DND-41 (cell line): ENCODE measurements around the gene CC2D2B.
A peak's percentile ranks its signal among the peaks of the same experiment; 100 is the strongest.

Experiments used
- ATAC-seq: fragments of 200-7000 bp; cut with Tn5 transposase; 3 replicates; pipeline ENCODE4 v1.9.1; 2021; ENCODE audit warnings: low read depth; ENCODE audit not compliant: insufficient read depth
- DNase-seq: peaks from one replicate; pipeline ENCODE4 v3.0.0-alpha.2; 2020
- H2AFZ ChIP-seq: 2 replicates; pipeline ENCODE4 v1.6.0; 2012; ENCODE audit warnings: low read depth, low read length
- H3K27ac ChIP-seq: 2 replicates; pipeline ENCODE4 v1.5.1; 2012; ENCODE audit warnings: low read length, inconsistent platforms
- H3K27me3 ChIP-seq: fragments of 200-600 bp; sonication (generic); 2 replicates; pipeline ENCODE4 v1.6.0; 2012; ENCODE audit warnings: low read length, mild to moderate bottlenecking, inconsistent platforms; ENCODE audit not compliant: insufficient read depth, poor library complexity
- H3K36me3 ChIP-seq: 2 replicates; pipeline ENCODE4 v1.5.1; 2012; ENCODE audit warnings: low read length, inconsistent platforms; ENCODE audit not compliant: insufficient read depth
- H3K4me1 ChIP-seq: 2 replicates; pipeline ENCODE4 v1.5.1; 2012; ENCODE audit warnings: mild to moderate bottlenecking, low read length; ENCODE audit not compliant: insufficient read depth
- H3K4me2 ChIP-seq: 2 replicates; pipeline ENCODE4 v1.6.0; 2012; ENCODE audit warnings: mild to moderate bottlenecking, moderate library complexity, low read length, inconsistent platforms; ENCODE audit not compliant: insufficient read depth
- H3K4me3 ChIP-seq, 2 experiments: fragments of 200-600 bp in 1 of 2; shearing (Covaris generic) in 1 of 2; 2 replicates each; pipeline ENCODE4 v1.5.1; 2012 to 2016; ENCODE audit warnings: inconsistent platforms in 2 of 2, low read length in 2 of 2, mild to moderate bottlenecking in 2 of 2, low read depth in 1 of 2, moderate library complexity in 1 of 2
- H3K79me2 ChIP-seq: 2 replicates; pipeline ENCODE4 v1.6.0; 2012; ENCODE audit warnings: low read length, inconsistent platforms; ENCODE audit not compliant: insufficient read depth
- H3K9ac ChIP-seq: 2 replicates; pipeline ENCODE4 v1.6.0; 2012; ENCODE audit warnings: low read depth, mild to moderate bottlenecking, inconsistent platforms, low read length, moderate library complexity
- H3K9me3 ChIP-seq: 2 replicates; pipeline ENCODE4 v1.5.1; 2012; ENCODE audit warnings: low read length, moderate library complexity, mild to moderate bottlenecking, inconsistent platforms; ENCODE audit not compliant: insufficient read depth, severe bottlenecking
- H4K20me1 ChIP-seq: 2 replicates; pipeline ENCODE4 v1.6.0; 2012; ENCODE audit warnings: low read length; ENCODE audit not compliant: insufficient read depth
- CTCF ChIP-seq: IDR thresholded peaks from 2 replicates; pipeline ENCODE4 v1.5.1; 2012; ENCODE audit warnings: borderline replicate concordance, low read length, moderate library complexity, mild to moderate bottlenecking; ENCODE audit not compliant: poor library complexity, severe bottlenecking; ENCODE audit errors: extremely low read depth
- EZH2 ChIP-seq: IDR thresholded peaks from 3 replicates; pipeline ENCODE4 v1.6.1; 2012; ENCODE audit warnings: borderline replicate concordance, low read depth, mild to moderate bottlenecking, moderate library complexity, low read length, inconsistent platforms; ENCODE audit not compliant: severe bottlenecking

The CC2D2B gene

GRCh38 chr10:95907456-95908253, at the start of gene CC2D2B:
Gene CC2D2B, plus strand, starts transcription at chr10:95907975. Its CDS starts 3,349 bp downstream, at chr10:95911324.
- Histone ChIP-seq H3K9ac (peak within 1 kb of the TSS; percentile 62), H3K79me2 (no peaks in the 10 kb centered on the region), H3K27me3 (peaks cover 19% of the 10 kb centered on the region), H3K27ac (peak within 1 kb of the TSS; percentile 45), H3K4me1 (peaks cover 20% of the 10 kb centered on the region), H3K4me3 (peak within 1 kb of the TSS; percentile 26 to 69; a peak in 3 of 4 replicates), H3K36me3 (peaks cover 7% of the 10 kb centered on the region; the same call in 1 of the 2 replicates), H3K4me2 (peak within 1 kb of the TSS; percentile 84), H4K20me1 (no peaks in the 10 kb centered on the region), H2AFZ (peak within 1 kb of the TSS; percentile 84), H3K9me3 (no peaks in the 10 kb centered on the region)
- DNase-seq, result peak; percentile 64
- peak; percentile 85 for ATAC-seq
- TF ChIP-seq EZH2, result peak; percentile 82
- TF ChIP-seq CTCF, result peak; percentile 35

GRCh38 chr10:95860166-95860940, 47.4 kb upstream of the CC2D2B start:
- Histone ChIP-seq H3K4me1 (no peaks in the 10 kb centered on the region), H3K4me2 (no peak overlapping the region), H3K27ac (no peak overlapping the region), H3K9ac (no peak overlapping the region), H3K36me3 (no peaks in the 10 kb centered on the region), H3K9me3 (no peaks in the 10 kb centered on the region), H2AFZ (no peak overlapping the region), H3K27me3 (no peaks in the 10 kb centered on the region), H3K4me3 (no peak overlapping the region), H4K20me1 (no peaks in the 10 kb centered on the region), H3K79me2 (no peaks in the 10 kb centered on the region)
- no peak for ATAC-seq
- DNase-seq, result no peak
- TF ChIP-seq EZH2, result no peak
- TF ChIP-seq CTCF, result no peak

GRCh38 chr10:95861386-95861785, 46.4 kb upstream of the CC2D2B start:
- H3K79me2 ChIP-seq, result no peaks in the 10 kb centered on the region
- no peaks in the 10 kb centered on the region for H3K4me1 ChIP-seq
- ATAC-seq, result no peak
- no peaks in the 10 kb centered on the region for H3K9me3 ChIP-seq
- DNase-seq, result peak; percentile 6
- H3K27me3 ChIP-seq, result no peaks in the 10 kb centered on the region
- no peak overlapping the region for H2AFZ ChIP-seq
- no peak overlapping the region for H3K4me2 ChIP-seq
- H4K20me1 ChIP-seq, result no peaks in the 10 kb centered on the region
- H3K4me3 ChIP-seq, result no peak overlapping the region
- no peaks in the 10 kb centered on the region for H3K36me3 ChIP-seq
- TF ChIP-seq EZH2, result no peak
- no peak for TF ChIP-seq CTCF
- H3K9ac ChIP-seq, result no peak overlapping the region
- H3K27ac ChIP-seq, result no peak overlapping the region
